Activated CD4-positive, alpha-beta T cell treated with anti-CD3 and anti-CD28 coated beads, Interleukin-2, amount 50 U/mL, for 1 hour (primary cell): Measurements from ENCODE around the gene RLN3.
"Not testable (repeated sequence)": the region's sequence is repeated elsewhere in the genome, so short reads cannot be mapped to it uniquely, and the experiment has no call there.

ENCODE experiments used
- DNase-seq: peaks from one replicate; pipeline ENCODE4 v3.0.0-alpha.2; 2020

Gene RLN3

GRCh38 chr19:13995878-13996765 is 31.8 kb upstream of the RLN3 start:
- DNase-seq, result no peak

GRCh38 chr19:13996928-13997630 is 30.9 kb upstream of the RLN3 start:
- no peak for DNase-seq

- DNase-seq, result no peak
Observed at GRCh38 chr19:13997631-13997962, 30.4 kb upstream of the RLN3 start.

- no peak for DNase-seq
Observed at GRCh38 chr19:13998426-13998825, 29.5 kb upstream of the RLN3 start.

DNA sequence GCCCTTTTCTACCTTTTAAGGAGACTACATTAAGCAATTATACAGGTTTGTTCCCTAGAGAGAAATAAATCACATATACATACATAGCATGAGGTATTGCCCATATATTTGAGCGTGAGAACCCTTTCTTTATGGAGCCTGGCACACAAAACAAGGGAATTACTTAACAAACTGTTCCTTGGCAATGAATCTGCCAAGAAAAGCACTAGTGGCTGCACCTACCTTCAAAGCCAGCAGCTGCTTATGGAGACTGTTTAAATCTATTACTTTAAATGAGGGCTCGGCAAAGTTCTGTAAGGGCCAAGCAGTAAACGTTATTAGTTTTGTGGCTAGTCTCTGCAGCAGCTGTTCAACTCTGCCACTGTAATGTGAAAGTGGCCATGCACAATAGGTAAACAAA is 28.9 kb upstream of the RLN3 start:
- no peak for DNase-seq

- DNase-seq, result no peak
Observed at GRCh38 chr19:14000691-14001375, 27.1 kb upstream of the RLN3 start.

GRCh38 chr19:14002571-14003250 is 25.2 kb upstream of the RLN3 start:
- no peak for DNase-seq

DNA sequence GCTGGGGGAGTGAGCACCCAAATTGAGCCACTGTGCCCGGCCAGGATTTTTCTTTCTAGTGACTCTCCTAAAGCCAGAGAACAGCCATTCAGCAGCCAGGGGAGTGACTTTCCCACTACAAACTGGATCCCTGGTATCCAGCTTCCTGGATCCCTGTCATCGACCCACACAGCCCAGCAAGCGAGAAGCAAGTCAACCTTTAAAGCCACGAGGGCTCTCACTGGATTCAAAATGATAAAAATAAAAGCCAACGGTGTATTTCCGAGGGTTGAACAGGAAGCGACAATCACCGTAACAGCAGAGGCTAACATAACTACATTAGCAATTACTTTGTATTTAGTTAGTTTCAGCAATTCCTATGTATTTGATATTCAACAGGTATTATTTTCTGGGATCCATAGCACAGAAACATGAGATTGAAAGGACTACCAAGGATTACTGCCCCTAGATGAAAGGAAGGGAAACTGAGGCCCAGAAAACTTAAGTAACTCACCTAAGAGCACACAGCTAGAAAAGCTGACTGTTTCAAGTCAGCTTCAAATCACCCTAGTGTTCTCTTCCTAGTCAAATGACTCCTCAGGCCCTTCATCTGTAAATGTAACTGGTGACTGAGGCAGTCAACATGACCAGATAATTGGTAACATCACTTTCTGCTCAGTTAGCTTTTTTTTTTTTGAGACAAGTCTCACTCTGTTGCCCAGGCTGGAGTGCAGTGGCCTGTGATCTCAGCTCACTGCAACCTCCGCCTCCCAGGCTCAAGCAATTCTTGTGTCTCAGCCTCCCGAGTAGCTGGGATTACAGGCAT is 24.5 kb upstream of the RLN3 start:
- no peak for DNase-seq

DNA sequence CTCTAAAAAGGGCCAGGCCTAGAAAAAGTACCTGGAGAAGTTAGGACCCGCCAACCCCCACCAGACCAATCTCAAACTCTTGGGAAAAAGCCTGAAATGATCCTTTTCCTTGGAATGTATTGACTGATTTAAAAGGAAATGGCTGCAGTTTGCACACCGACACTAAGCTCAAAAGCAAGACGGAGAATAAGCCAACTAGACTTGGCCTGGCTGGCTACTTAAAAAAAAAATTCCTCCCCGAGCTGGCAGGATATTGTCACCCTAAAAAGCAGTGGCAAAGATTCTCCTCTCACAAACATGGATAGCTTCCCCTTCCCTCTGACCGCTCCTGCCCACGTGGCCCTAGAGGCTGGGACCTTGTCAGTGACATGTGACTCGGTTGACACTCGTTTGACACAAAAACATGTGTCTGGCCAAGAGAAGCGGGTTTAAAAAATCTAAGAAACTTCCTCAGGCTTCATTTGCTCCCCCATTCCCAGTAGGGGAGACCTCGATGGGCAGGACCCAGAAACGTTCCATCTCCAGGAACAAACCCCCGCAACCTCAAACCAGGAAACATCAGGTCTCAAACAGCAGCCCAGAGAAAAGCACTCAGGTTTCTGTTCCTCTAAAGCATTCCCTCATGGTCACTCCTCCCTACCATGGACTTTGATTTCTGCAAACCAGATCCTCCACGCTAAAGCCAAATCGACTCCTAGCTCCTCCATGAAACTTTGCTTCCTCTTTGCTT is 23.2 kb upstream of the RLN3 start:
- no peak for DNase-seq

DNA sequence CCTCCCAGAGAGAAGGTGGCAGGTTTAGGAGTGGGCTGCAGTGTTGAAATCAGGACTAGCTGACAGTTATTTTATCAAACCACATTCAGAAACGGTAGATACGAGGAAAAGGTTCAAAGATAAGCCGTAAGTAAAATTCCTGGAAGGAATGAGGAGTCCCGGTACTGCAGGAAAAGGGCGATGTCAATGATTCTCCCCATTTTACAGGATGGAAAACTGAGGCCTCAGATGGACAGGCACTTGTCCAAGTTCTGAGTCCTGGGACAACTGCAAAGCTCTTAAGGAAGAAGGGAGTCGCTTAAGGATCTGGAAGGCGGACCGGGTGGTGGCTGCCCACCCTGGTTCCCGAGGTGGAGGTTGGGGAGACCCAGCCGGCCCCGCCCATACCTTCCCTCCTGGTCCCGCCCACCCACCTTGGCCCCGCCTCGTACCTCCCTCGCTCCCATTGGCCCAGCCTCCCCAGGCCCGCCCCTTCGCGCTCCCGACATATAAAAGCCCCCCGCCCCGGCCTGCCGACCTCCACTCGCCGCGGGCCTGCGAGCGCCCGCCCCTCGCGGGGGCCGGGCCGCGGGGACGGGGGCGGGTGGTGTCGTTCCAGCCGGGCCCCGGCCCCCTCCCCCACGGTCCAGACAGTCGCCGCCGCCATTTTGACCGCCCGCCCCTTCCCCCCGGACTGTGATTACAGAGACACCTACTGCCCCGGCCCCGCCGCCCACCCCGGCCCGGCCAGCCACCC is 22.4 kb upstream of the RLN3 start:
- peak; percentile 97 for DNase-seq

GRCh38 chr19:14006085-14006765 is 21.7 kb upstream of the RLN3 start, which contains the start of gene RFX1:
TSS of gene RFX1 (minus strand) at chr19:14006320. CDS start at chr19:13993843, 12,477 bp downstream.
- DNase-seq, result peak; percentile 100

- DNase-seq, result no peak
Observed at GRCh38 chr19:14006766-14007562, 21.0 kb upstream of the RLN3 start.

DNA sequence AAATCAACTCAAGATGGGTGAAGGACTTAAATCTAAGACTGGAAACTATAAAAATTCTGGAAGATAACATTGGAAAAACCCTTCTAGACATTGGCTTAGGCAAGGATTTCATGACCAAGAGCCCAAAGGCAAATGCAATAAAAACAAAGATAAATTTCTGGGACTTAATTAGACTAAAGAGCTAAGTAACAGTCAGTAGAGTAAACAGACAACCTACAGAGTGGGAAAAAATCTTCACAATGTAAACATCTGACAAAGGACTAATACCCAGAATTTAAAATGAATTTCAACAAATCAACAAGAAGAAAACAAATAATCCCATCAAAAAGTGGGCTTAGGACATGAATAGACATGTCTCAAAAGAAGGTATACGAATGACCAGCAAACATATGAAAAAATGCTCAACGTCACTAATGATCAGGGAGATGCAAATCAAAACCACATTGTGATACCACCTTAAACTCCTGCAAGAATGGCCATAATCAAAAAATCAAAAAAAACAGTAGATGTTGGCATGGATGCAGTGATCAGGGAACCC is 15.5 kb upstream of the RLN3 start:
- DNase-seq, result no peak

- no peak for DNase-seq
Observed at GRCh38 chr19:14015524-14016035, 12.4 kb upstream of the RLN3 start.

DNA sequence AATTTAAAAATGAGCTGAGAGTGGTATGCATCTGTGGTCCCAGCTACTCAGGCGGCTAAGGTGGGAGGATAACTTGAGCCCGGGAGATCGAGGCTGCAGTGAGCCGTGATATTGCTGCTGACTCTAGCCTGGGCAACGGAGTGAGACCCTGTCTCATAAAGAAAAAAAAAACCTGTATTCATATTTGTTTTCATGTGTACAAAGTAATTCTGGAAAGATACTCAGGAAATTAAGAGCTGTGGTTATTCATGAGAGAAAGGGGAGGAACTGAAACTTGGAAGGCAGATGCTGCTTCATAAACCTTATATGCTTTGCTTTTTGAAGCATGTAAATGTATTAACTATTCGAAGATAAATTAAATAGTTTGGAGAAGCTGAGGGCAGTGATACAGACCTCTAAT is 8.8 kb upstream of the RLN3 start:
- no peak for DNase-seq

GRCh38 chr19:14019739-14020138 is 8.2 kb upstream of the RLN3 start:
- DNase-seq, result not testable (repeated sequence)

- no peak for DNase-seq
Observed at GRCh38 chr19:14021474-14021873, 6.5 kb upstream of the RLN3 start.

- no peak for DNase-seq
Observed at GRCh38 chr19:14022469-14022868, 5.5 kb upstream of the RLN3 start.
